Activated CD4-positive, alpha-beta T cell treated with anti-CD3 and anti-CD28 coated beads for 36 hours (primary cell): ENCODE results near the gene RERE. TPM values are rescaled to one million over a fixed set of nuclear protein-coding genes. Genes with fewer than 3 reads are reported as not detected.

ENCODE experiments used
- ATAC-seq: fragments of 200-7000 bp; cut with Tn5 transposase; one replicate; pipeline ENCODE4 v1.10.0; 2021; ENCODE audit warnings: mild to moderate bottlenecking, moderate library complexity
- CTCF ChIA-PET: fragments of 350-600 bp; sonication (Branson Sonifier 250); formaldehyde crosslinking; loops from one replicate; lab custom pipeline; 2021; ENCODE audit warnings: antibody characterized with exemption; lab: Charles Lee
- POLR2A ChIA-PET: fragments of 350-600 bp; sonication (Branson Sonifier 250); formaldehyde crosslinking; loops from one replicate; lab custom pipeline; 2021; ENCODE audit warnings: antibody characterized with exemption, inconsistent platforms; lab: Charles Lee
- DNase-seq: peaks from one replicate; pipeline ENCODE4 v3.0.0-alpha.2; 2020
- H3K27ac Mint-ChIP-seq: one replicate; pipeline ENCODE4 v1.8.0; 2021; ENCODE audit warnings: mixed read lengths
- H3K27me3 Mint-ChIP-seq: one replicate; pipeline ENCODE4 v1.8.0; 2021; ENCODE audit warnings: mixed read lengths
- H3K36me3 Mint-ChIP-seq: one replicate; pipeline ENCODE4 v1.8.0; 2021; ENCODE audit warnings: low read depth, mixed read lengths
- H3K4me1 Mint-ChIP-seq: one replicate; pipeline ENCODE4 v1.8.0; 2021; ENCODE audit warnings: mixed read lengths
- H3K4me3 Mint-ChIP-seq: one replicate; pipeline ENCODE4 v1.8.0; 2021; ENCODE audit warnings: mild to moderate bottlenecking, moderate library complexity, mixed read lengths
- H3K9me3 Mint-ChIP-seq: one replicate; pipeline ENCODE4 v1.8.0; 2021; ENCODE audit warnings: low read depth, mixed read lengths
- intact Hi-C, 2 experiments: fragments of 100-400 bp; cut with DNase I in 1 of 2; cut with micrococcal nuclease in 1 of 2; formaldehyde crosslinking; loops; one replicate each; pipeline versions ENCODE4 v1.14.2 to v1.15.1; 2022 to 2024; cut with DNase I, micrococcal nuclease
- total RNA-seq, 2 experiments: library from RNA; stranded (reverse); gene quantifications; one replicate each; pipeline ENCODE4 v1.2.3, GENCODE V29; 2021

RERE gene
- total RNA-seq, 2 experiments from 2014 or later = 57.4 to 71.6 TPM

DNA sequence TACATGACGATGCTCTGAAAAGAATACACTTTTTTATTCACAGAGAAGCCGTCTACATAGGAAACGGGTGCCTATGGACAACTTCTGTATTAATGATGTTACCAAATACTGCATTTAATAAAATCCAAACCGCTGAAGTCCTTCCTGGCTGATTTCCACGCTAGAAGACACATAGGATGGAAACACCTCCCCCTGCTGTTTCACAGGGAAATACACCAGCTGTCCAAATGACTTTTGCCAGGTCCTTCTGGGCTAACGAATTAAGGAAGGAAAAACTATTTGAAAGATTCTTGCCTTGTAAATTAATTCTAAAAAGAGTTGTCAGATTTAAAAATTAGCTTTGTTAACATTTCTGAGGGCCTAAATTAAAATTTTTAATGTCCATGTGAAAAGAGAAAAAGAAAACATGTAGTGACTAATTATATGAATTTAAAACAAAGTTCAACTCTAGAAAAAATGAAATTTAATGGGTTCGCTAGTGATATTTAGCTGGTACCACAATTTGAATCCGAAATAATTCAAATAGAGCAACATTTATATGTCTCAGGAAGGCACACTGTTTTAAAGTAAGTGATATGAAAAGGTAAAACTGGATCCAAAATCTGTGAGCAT lies 146.0 kb downstream of the RERE start:
- intact Hi-C loops = loop anchor here (1.0 to 5.0 kb wide), 3 partner anchors 67 to 264 kb away; no protein-coding TSS in a partner anchor
- no peaks in the 10 kb centered on the region for H3K27me3 Mint-ChIP-seq
- no peak for ATAC-seq
- POLR2A ChIA-PET = interaction anchor here (1.2 kb wide), 1 partner anchor 9 kb away, joined by 4 read pairs; no protein-coding TSS in a partner anchor
- H3K9me3 Mint-ChIP-seq = no peaks in the 10 kb centered on the region
- H3K36me3 Mint-ChIP-seq = no peaks in the 10 kb centered on the region
- peak; percentile 26 for DNase-seq
- H3K4me1 Mint-ChIP-seq = peaks cover 62% of the 10 kb centered on the region
- no peak overlapping the region for H3K4me3 Mint-ChIP-seq
- CTCF ChIA-PET = interaction anchor here (0.7 to 4.1 kb wide), 19 partner anchors 8 to 262 kb away, joined by 3 to 33 read pairs (median 4); no protein-coding TSS in a partner anchor
- no peak overlapping the region for H3K27ac Mint-ChIP-seq

DNA sequence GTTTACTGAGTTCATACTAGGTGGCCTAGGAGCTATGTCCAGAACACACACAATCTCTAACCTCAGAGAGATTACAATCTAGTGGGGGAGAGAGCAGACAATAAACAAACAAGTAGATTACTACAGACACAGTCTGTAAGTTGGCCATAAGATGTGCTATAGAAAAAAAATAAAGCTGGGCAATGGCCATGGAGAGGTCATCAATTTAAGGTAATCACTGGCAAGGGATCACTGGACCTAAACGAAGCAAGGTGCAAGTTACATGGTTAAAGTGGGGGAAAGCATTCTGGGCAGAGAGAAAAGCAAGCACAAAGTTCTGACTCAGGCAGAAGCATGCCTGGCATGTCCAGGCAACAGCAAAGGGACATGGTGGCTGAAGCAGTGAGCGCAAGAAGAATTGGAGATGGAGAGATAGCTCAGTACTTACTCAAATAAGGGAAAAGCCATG lies 147.0 kb downstream of the RERE start:
- DNase-seq = no peak
- ATAC-seq = no peak
- Mint-ChIP-seq H3K36me3 (no peaks in the 10 kb centered on the region), H3K4me3 (no peak overlapping the region), H3K4me1 (peaks cover 57% of the 10 kb centered on the region), H3K9me3 (no peaks in the 10 kb centered on the region), H3K27ac (peak overlapping the region; percentile 67), H3K27me3 (no peaks in the 10 kb centered on the region)
- CTCF ChIA-PET = interaction anchor here (0.5 to 2.5 kb wide), 13 partner anchors 9 to 128 kb away, joined by 3 to 13 read pairs (median 4); no protein-coding TSS in a partner anchor
- intact Hi-C loops = loop anchor here (1.0 to 5.0 kb wide), 3 partner anchors 66 to 263 kb away; no protein-coding TSS in a partner anchor
- POLR2A ChIA-PET = interaction anchor here (0.6 to 1.0 kb wide), 3 partner anchors 32 to 206 kb away, joined by 3 to 5 read pairs (median 3); no protein-coding TSS in a partner anchor

DNA sequence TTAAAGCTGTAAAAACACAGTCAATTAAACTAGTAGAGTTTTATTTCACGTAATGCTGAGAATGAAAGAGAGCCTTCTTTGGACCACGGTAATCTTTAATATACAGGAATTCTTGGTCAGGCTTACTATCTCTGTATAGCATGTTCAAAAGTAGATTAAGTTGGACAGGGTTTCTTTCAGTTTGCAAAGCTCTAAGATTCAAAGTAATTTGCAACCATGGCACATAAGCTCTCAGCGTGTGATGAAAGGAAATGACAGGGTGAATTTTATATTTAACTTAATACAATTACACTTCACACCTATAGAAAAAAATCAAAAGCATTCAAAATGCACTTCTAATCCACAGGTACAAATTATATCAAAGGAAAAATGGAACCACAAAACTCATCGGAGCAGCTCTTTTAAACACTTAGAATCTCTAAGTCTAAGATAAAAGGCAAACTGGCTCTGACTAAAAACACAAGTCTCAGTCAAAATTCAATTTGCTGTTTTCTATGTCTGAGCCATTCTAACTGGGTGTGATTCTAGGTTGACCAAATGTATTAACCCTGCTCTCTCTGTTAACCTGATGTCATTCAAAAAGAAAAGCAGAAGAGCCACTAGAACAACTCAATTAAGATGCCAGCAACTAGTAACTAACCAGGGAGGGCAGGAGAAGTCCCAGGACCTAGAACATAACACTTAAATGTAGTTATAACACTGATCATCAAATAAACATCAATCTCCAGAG lies 147.7 kb downstream of the RERE start:
- Mint-ChIP-seq H3K36me3 (no peaks in the 10 kb centered on the region), H3K27me3 (no peaks in the 10 kb centered on the region), H3K4me1 (peaks cover 53% of the 10 kb centered on the region), H3K9me3 (no peaks in the 10 kb centered on the region), H3K27ac (peak overlapping the region; percentile 67), H3K4me3 (peak overlapping the region; percentile 28)
- POLR2A ChIA-PET = interaction anchor here (0.6 to 1.1 kb wide), 6 partner anchors 8 to 269 kb away, joined by 3 to 7 read pairs (median 4); no protein-coding TSS in a partner anchor
- no peak for DNase-seq
- ATAC-seq = peak; percentile 82
- intact Hi-C loops = loop anchor here (1.0 to 5.0 kb wide), 5 partner anchors 21 to 262 kb away; no protein-coding TSS in a partner anchor
- CTCF ChIA-PET = interaction anchor here (0.7 to 2.5 kb wide), 16 partner anchors 10 to 179 kb away, joined by 3 to 13 read pairs (median 4); no protein-coding TSS in a partner anchor

DNA sequence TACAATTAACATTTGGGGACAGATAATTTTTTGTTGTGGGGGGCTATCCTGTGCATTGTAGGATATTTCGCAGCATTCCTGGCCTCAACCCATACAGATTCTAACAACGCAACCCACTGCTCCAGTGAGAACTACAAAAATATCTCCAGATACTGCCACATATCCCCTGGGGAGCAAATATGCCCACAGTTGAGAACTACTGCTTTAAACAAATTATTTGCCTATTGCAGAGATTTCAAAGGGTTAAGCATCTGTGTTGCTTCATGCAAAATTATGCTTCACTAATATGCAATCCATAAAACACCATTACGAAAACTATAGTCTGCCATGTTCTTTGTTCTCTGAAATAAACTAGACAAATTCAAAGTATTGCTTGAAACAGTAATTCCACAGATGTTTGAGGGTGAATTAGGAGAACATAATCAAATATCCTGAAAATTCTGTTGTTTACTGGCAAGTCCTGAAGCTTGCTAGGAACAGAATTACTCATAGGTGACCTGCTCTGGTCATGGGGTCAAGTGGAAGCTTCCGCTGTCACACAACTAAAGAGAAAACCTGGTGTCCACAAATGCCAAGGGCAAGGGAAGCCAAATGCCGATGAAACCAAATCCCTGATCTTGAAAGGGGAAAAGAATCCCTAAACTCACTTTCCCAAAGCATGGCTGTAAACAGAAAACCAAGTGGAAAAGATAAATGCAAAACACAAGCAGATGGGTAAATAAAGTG lies 149.4 kb downstream of the RERE start:
- ChIA-PET CTCF (interaction anchor here (1.0 to 2.4 kb wide), 2 partner anchors 107 to 109 kb away, joined by 3 to 9 read pairs; no protein-coding TSS in a partner anchor), POLR2A (no interaction called here)
- ATAC-seq (no peak), DNase-seq (no peak)
- intact Hi-C loops = loop anchor here (2.0 to 5.0 kb wide), 2 partner anchors 19 to 126 kb away; no protein-coding TSS in a partner anchor
- no peaks in the 10 kb centered on the region for H3K9me3 Mint-ChIP-seq
- no peak overlapping the region for H3K27ac Mint-ChIP-seq
- H3K27me3 Mint-ChIP-seq = no peaks in the 10 kb centered on the region
- H3K36me3 Mint-ChIP-seq = no peaks in the 10 kb centered on the region
- H3K4me1 Mint-ChIP-seq = peaks cover 46% of the 10 kb centered on the region
- H3K4me3 Mint-ChIP-seq = no peak overlapping the region

DNA sequence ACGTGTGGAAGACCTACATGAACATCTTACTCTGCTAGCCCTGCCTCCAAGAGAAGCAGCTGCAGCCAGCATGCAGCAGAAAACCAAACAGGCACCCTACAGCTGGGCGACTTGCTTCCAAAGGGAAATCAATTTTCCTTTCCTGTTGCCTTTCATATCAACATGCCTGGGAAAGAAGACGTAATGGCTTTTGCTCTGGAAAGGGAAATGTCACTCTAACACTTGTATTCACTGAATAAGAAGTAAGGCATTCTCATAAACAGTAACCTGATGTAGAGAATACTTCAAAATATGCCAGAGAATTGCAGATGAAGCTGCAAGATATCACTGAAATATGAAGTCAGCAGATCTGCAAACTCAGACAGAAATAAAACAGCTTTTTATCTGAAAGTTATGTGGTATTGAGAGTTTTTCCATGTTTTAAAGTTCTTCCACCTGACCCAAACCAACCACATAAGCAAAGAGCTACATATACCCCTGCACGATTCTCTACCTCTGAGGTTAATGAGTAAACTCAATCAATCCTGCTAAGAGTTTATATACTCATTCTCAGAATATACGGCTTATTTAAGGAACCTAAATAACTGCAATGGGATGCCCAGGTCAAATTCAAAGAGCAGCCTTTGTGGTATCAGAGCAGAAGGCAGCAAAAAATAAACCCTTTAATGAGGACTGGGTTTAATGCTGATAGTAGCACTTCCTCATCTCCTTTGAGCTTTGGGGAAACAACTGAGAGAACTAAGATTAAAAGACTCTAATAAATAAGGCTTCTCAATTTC lies 150.9 kb downstream of the RERE start:
- H3K9me3 Mint-ChIP-seq = peaks cover 3% of the 10 kb centered on the region
- ChIA-PET CTCF (interaction anchor here (0.6 to 2.4 kb wide), 3 partner anchors 105 to 514 kb away, joined by 3 to 9 read pairs (median 4); no protein-coding TSS in a partner anchor), POLR2A (interaction anchor here (0.7 to 1.1 kb wide), 3 partner anchors 35 to 648 kb away, joined by 3 read pairs; no protein-coding TSS in a partner anchor)
- peak overlapping the region; percentile 20 for H3K27ac Mint-ChIP-seq
- H3K4me3 Mint-ChIP-seq = no peak overlapping the region
- no peak for ATAC-seq
- H3K27me3 Mint-ChIP-seq = no peaks in the 10 kb centered on the region
- intact Hi-C loops = loop anchor here in 1 of 2 experiments (5.0 kb wide), 1 partner anchor 124 kb away; no protein-coding TSS in a partner anchor
- peaks cover 36% of the 10 kb centered on the region for H3K4me1 Mint-ChIP-seq
- no peaks in the 10 kb centered on the region for H3K36me3 Mint-ChIP-seq
- no peak for DNase-seq

DNA sequence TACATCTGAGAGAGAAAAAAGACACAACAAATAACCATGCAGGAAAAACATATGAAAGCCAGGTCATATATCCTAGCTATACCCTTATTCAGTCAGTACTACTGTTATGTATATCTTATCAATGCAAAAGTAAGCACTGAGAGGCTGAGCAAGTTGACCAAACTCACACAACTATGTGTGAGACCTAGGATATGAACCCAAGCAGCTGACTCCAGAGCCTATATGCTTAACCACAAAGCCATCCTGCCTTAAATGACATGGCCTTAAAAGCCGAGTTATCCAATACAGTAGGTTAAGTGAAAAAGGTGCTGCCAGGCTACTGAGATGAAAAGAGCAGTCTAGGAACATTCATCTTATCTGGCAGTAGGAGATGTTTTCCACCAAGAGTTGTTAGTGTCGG lies 151.6 kb downstream of the RERE start:
- POLR2A ChIA-PET = no interaction called here

DNA sequence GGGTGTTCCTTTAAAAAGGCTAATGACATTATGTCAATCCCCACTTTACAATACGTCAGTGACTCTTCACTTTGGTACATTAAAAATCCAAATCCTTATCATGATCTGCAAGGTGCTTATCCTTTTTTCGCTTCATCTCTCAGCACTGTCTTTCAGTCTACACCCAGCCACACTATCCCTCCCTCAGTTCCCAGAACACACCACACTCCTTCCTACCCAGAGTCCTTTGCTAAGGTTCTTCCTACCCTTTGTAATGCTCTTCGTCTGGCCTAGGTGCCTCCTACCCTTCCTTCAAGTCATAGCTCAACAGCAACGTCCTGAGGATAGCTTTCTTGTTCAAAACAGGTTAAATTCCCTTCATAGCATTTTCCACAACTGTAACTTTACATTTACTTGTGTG lies 152.6 kb downstream of the RERE start:
- no peaks in the 10 kb centered on the region for H3K36me3 Mint-ChIP-seq
- ChIA-PET CTCF (interaction anchor here (1.4 kb wide), 2 partner anchors 14 to 82 kb away, joined by 3 to 4 read pairs; no protein-coding TSS in a partner anchor), POLR2A (no interaction called here)
- ATAC-seq (no peak), DNase-seq (no peak)
- H3K4me3 Mint-ChIP-seq = no peak overlapping the region
- H3K27ac Mint-ChIP-seq = no peak overlapping the region
- H3K9me3 Mint-ChIP-seq = peaks cover 3% of the 10 kb centered on the region
- peaks cover 20% of the 10 kb centered on the region for H3K4me1 Mint-ChIP-seq
- intact Hi-C loops = loop anchor here (5.0 kb wide), 4 partner anchors 37 to 568 kb away; no protein-coding TSS in a partner anchor
- H3K27me3 Mint-ChIP-seq = no peaks in the 10 kb centered on the region

More for the DNA sequence above, 151.6 kb downstream of the RERE start:
- no peaks in the 10 kb centered on the region for H3K27me3 Mint-ChIP-seq
- peak overlapping the region; percentile 20 for H3K27ac Mint-ChIP-seq
- CTCF ChIA-PET = interaction anchor here (0.7 to 2.4 kb wide), 4 partner anchors 15 to 140 kb away, joined by 3 to 9 read pairs (median 4); no protein-coding TSS in a partner anchor
- H3K4me3 Mint-ChIP-seq = no peak overlapping the region
- peaks cover 3% of the 10 kb centered on the region for H3K9me3 Mint-ChIP-seq
- peaks cover 29% of the 10 kb centered on the region for H3K4me1 Mint-ChIP-seq
- intact Hi-C loops = loop anchor here in 1 of 2 experiments (5.0 kb wide), 1 partner anchor 124 kb away; no protein-coding TSS in a partner anchor
- no peaks in the 10 kb centered on the region for H3K36me3 Mint-ChIP-seq
- ATAC-seq (peak; percentile 40), DNase-seq (no peak)

DNA sequence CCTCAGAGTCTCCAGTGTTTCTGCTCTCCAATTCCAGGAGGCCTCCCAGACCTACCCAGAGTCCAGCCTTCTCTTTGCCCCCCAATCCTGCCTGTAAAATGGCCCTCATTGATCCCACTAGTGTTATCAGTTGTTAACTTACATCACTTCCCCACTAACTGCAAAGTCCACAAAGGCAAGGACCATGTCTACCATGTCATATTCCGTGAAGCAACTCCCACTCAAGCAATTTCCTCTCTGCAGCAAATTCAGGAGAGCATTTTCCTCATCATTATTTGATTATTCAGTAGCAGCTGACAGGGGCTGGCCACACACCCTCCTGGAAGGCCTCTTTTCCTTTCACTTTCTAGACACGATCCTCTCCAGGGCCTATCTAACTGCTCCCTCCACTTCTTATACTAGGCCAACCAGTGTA lies 153.5 kb downstream of the RERE start:
- intact Hi-C loops = loop anchor here (5.0 kb wide), 3 partner anchors 38 to 567 kb away; no protein-coding TSS in a partner anchor
- CTCF ChIA-PET = interaction anchor here (1.1 kb wide), 1 partner anchor 185 kb away, joined by 5 read pairs; no protein-coding TSS in a partner anchor

DNA sequence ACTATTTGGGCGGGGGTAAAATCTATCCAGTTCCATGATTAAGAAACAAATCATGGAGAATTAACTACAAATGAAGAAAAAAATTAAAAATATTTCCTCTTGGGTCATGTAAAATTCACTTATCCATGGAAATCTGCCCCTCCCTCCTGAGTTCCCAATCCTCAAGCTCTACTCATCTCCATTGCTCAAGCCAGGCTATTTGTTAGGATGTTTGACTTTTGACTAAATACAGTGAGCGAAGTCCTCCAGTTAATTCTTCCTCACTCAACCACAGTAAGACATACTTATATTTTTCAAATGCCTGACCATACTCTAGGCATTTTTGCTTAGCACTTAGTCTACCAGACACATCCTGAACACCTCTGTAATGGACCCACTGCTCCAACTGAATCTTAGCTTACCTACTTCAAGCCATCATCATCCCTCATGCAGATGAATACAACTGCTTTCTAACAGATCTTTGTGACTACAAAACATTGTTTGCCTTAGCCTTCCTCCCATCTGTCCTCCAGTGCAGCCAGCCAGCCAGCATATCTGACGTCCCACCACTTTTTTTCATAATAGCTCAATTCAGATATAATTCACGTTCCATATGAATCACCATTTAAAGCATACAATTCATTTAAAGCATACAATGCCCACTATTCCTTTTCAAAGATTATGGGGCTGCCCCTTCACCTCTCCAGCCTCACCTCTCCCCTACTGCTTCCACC lies 154.2 kb downstream of the RERE start:
- H3K36me3 Mint-ChIP-seq = no peaks in the 10 kb centered on the region
- H3K27ac Mint-ChIP-seq = no peak overlapping the region
- ChIA-PET POLR2A (interaction anchor here (0.6 kb wide), 1 partner anchor 24 kb away, joined by 3 read pairs; no protein-coding TSS in a partner anchor), CTCF (interaction anchor here (1.1 to 1.8 kb wide), 4 partner anchors 8 to 185 kb away, joined by 3 to 10 read pairs (median 6); no protein-coding TSS in a partner anchor)
- peaks cover 8% of the 10 kb centered on the region for H3K4me1 Mint-ChIP-seq
- no peaks in the 10 kb centered on the region for H3K27me3 Mint-ChIP-seq
- H3K4me3 Mint-ChIP-seq = no peak overlapping the region
- no peak for DNase-seq
- H3K9me3 Mint-ChIP-seq = peaks cover 3% of the 10 kb centered on the region
- no peak for ATAC-seq
- intact Hi-C loops = loop anchor here (5.0 kb wide), 3 partner anchors 39 to 566 kb away; no protein-coding TSS in a partner anchor

More for the DNA sequence above, 153.5 kb downstream of the RERE start:
- peaks cover 13% of the 10 kb centered on the region for H3K4me1 Mint-ChIP-seq
- H3K36me3 Mint-ChIP-seq = no peaks in the 10 kb centered on the region
- H3K27me3 Mint-ChIP-seq = no peaks in the 10 kb centered on the region
- peaks cover 3% of the 10 kb centered on the region for H3K9me3 Mint-ChIP-seq
- peak; percentile 32 for DNase-seq
- no peak overlapping the region for H3K4me3 Mint-ChIP-seq
- no peak overlapping the region for H3K27ac Mint-ChIP-seq
- ATAC-seq = peak; percentile 42
- POLR2A ChIA-PET = interaction anchor here (0.6 kb wide), 1 partner anchor 24 kb away, joined by 3 read pairs; no protein-coding TSS in a partner anchor
